Liver (tissue), 2 donors: ENCODE data around the gene BFSP1.

Source experiments
- GABPA ChIP-seq, 2 donors: IDR thresholded peaks in 1 of 2; conservative IDR thresholded peaks in 1 of 2; 2 replicates each; pipeline ENCODE4 v1.6.1; 2016; ENCODE audit warnings: antibody characterized with exemption in 2 of 2, mild to moderate bottlenecking in 1 of 2, moderate library complexity in 1 of 2
- TF ChIP-seq, protein P1 (sequence below): IDR thresholded peaks from 2 replicates; pipeline ENCODE4 v1.6.1; 2016; ENCODE audit warnings: antibody characterized with exemption
- donor health status: healthy.

DNA sequence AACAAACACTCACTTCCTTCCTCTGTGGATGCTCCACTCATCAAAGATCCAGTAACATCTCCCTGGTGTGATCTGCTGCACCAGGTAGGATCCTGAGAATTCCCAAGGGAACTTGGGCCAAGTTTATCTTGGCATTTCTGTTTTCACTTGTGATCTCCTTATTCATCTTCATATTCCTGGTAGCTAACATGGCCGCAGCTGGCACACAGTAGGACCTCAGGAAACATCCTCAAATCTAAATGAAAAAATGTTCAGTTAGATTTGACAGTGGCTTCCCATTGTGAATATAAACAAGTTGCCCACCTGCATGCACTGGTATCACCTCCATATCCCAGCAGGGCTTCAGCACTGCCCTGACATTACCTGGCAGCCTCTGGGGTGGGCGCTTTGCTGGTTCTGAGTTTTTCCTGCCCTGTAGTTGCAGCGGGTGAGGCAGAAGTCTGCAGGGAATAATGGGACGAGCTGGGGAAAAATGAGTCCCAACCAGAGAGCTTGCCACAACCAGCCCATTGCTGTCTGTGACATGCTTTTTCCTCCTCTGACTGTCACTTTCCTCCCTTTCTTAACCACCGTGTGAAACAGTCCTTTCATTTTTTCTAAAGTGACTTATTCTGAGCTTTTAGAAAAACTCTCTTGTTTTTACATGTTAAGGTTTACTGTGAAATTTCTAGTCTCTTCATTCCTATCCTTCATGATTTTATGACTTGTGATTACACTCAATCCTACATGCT, 29.3 kb upstream of the BFSP1 start:
- TF ChIP-seq, protein P1, sequence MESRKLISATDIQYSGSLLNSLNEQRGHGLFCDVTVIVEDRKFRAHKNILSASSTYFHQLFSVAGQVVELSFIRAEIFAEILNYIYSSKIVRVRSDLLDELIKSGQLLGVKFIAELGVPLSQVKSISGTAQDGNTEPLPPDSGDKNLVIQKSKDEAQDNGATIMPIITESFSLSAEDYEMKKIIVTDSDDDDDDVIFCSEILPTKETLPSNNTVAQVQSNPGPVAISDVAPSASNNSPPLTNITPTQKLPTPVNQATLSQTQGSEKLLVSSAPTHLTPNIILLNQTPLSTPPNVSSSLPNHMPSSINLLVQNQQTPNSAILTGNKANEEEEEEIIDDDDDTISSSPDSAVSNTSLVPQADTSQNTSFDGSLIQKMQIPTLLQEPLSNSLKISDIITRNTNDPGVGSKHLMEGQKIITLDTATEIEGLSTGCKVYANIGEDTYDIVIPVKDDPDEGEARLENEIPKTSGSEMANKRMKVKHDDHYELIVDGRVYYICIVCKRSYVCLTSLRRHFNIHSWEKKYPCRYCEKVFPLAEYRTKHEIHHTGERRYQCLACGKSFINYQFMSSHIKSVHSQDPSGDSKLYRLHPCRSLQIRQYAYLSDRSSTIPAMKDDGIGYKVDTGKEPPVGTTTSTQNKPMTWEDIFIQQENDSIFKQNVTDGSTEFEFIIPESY: no peak
- no peak for TF ChIP-seq GABPA (IDR thresholded peaks at IDR 0.05 in 1 of 2, conservative IDR thresholded peaks at IDR 0.05 in 1 of 2)
